ENCODE data around the gene PKNOX2. TPM values are rescaled to one million over a fixed set of nuclear protein-coding genes. Genes with fewer than 3 reads are reported as not detected.

Gene PKNOX2
- total RNA-seq, 2 donors from 2014 or later, result 4.0 to 6.9 TPM

- peaks cover 32% of the 10 kb centered on the region for H3K4me1 Mint-ChIP-seq
- Histone ChIP-seq H3K36me3 (ENCODE audit: control insufficient read depth, insufficient read depth, low read length) (no peaks in the 10 kb centered on the region), H3K4me1 (ENCODE audit: control insufficient read depth, insufficient read depth, low read length) (peaks cover 17% of the 10 kb centered on the region), H3K4me3 (ENCODE audit: low read length) (no peak overlapping the region), H3K27ac (ENCODE audit: low read depth, low read length) (no peak overlapping the region), H3K9me3 (ENCODE audit: control insufficient read depth, low read length) (no peaks in the 10 kb centered on the region), H3K27me3 (ENCODE audit: control insufficient read depth, insufficient read depth, low read length, poor library complexity, severe bottlenecking) (no peaks in the 10 kb centered on the region), H3K9ac (ENCODE audit: extremely low read depth, low read length, poor library complexity, severe bottlenecking) (no peak overlapping the region)
- H3K27me3 Mint-ChIP-seq (ENCODE audit: insufficient read depth), result no peaks in the 10 kb centered on the region
- no peak for DNase-seq
- TF ChIP-seq CTCF (conservative IDR thresholded peaks at IDR 0.05), result no peak
- WGBS, 2 experiments (ENCODE audit: insufficient coverage in 1 of 2, insufficient read length in 1 of 2), result 91 to 93% methylated on average over 3 to 4 of the region's 4 CpGs
- no peaks in the 10 kb centered on the region for H3K9me3 Mint-ChIP-seq
- H3K27ac Mint-ChIP-seq, result no peak overlapping the region
- H3K36me3 Mint-ChIP-seq (ENCODE audit: low read depth), result no peaks in the 10 kb centered on the region
- H3K4me3 Mint-ChIP-seq, result no peak overlapping the region
These were observed 47.4 kb downstream of the PKNOX2 start for GRCh38 chr11:125211948-125212340.

GRCh38 chr11:125214601-125215565, 50.3 kb downstream of the PKNOX2 start:
- DNase-seq, result no peak
- Mint-ChIP-seq H3K27ac (peak overlapping the region; percentile 73), H3K4me3 (no peak overlapping the region), H3K4me1 (peaks cover 39% of the 10 kb centered on the region), H3K9me3 (no peaks in the 10 kb centered on the region), H3K36me3 (ENCODE audit: low read depth) (no peaks in the 10 kb centered on the region), H3K27me3 (ENCODE audit: insufficient read depth) (no peaks in the 10 kb centered on the region)
- TF ChIP-seq CTCF (conservative IDR thresholded peaks at IDR 0.05), result no peak
- Histone ChIP-seq H3K4me1 (ENCODE audit: control insufficient read depth, insufficient read depth, low read length) (peaks cover 22% of the 10 kb centered on the region), H3K9ac (ENCODE audit: extremely low read depth, low read length, poor library complexity, severe bottlenecking) (no peak overlapping the region), H3K9me3 (ENCODE audit: control insufficient read depth, low read length) (no peaks in the 10 kb centered on the region), H3K36me3 (ENCODE audit: control insufficient read depth, insufficient read depth, low read length) (no peaks in the 10 kb centered on the region), H3K27me3 (ENCODE audit: control insufficient read depth, insufficient read depth, low read length, poor library complexity, severe bottlenecking) (no peaks in the 10 kb centered on the region), H3K4me3 (ENCODE audit: low read length) (no peak overlapping the region), H3K27ac (ENCODE audit: low read depth, low read length) (peak overlapping the region; percentile 90)
- 51 to 73% methylated on average over 15 to 17 of the region's 18 CpGs for WGBS, 2 experiments (ENCODE audit: insufficient coverage in 1 of 2, insufficient read length in 1 of 2)

- Mint-ChIP-seq H3K4me3 (no peak overlapping the region), H3K36me3 (ENCODE audit: low read depth) (no peaks in the 10 kb centered on the region), H3K27ac (no peak overlapping the region), H3K9me3 (no peaks in the 10 kb centered on the region), H3K4me1 (peaks cover 34% of the 10 kb centered on the region), H3K27me3 (ENCODE audit: insufficient read depth) (peaks cover 2% of the 10 kb centered on the region)
- WGBS, 2 experiments (ENCODE audit: insufficient coverage in 1 of 2, insufficient read length in 1 of 2), result 91 to 94% methylated on average over 4 to 6 of the region's 6 CpGs
- no peaks in the 10 kb centered on the region for H3K36me3 ChIP-seq (ENCODE audit: control insufficient read depth, insufficient read depth, low read length)
- H3K27ac ChIP-seq (ENCODE audit: low read depth, low read length), result no peak overlapping the region
- no peak overlapping the region for H3K4me3 ChIP-seq (ENCODE audit: low read length)
- no peaks in the 10 kb centered on the region for H3K27me3 ChIP-seq (ENCODE audit: control insufficient read depth, insufficient read depth, low read length, poor library complexity, severe bottlenecking)
- H3K4me1 ChIP-seq (ENCODE audit: control insufficient read depth, insufficient read depth, low read length), result peaks cover 17% of the 10 kb centered on the region
- H3K9me3 ChIP-seq (ENCODE audit: control insufficient read depth, low read length), result no peaks in the 10 kb centered on the region
- TF ChIP-seq CTCF (conservative IDR thresholded peaks at IDR 0.05), result no peak
- DNase-seq, result no peak
- H3K9ac ChIP-seq (ENCODE audit: extremely low read depth, low read length, poor library complexity, severe bottlenecking), result no peak overlapping the region
These were observed 51.4 kb downstream of the PKNOX2 start for GRCh38 chr11:125215976-125216375.

Data from endodermal cell (in vitro differentiated cells).